Colonic mucosa (tissue), 4 donors: Measurements from ENCODE around the gene STAT5B. TPM values are rescaled to one million over a fixed set of nuclear protein-coding genes. Genes with fewer than 3 reads are reported as not detected.

Source experiments
- DNase-seq: peaks from one replicate; pipeline ENCODE4 v3.0.0-alpha.2; 2020
- H3K27ac ChIP-seq: fragments of 200-600 bp; one replicate; pipeline ENCODE4 v1.8.0; 2021
- H3K27me3 ChIP-seq: fragments of 200-600 bp; one replicate; pipeline ENCODE4 v1.8.0; 2021
- H3K36me3 ChIP-seq: fragments of 200-600 bp; one replicate; pipeline ENCODE4 v1.8.0; 2021
- H3K4me1 ChIP-seq: fragments of 200-600 bp; one replicate; pipeline ENCODE4 v1.8.0; 2021; ENCODE audit warnings: mild to moderate bottlenecking
- H3K4me3 ChIP-seq: fragments of 200-600 bp; one replicate; pipeline ENCODE4 v1.8.0; 2021
- H3K9ac ChIP-seq, 2 donors: one replicate each; pipeline ENCODE4 v1.7.0; 2013; ENCODE audit warnings: control low read depth in 2 of 2, low read depth in 2 of 2, low read length in 2 of 2
- H3K9me3 ChIP-seq: fragments of 200-600 bp; one replicate; pipeline ENCODE4 v1.8.0; 2021
- CTCF ChIP-seq: fragments of 200-600 bp; IDR thresholded peaks from one replicate; pipeline ENCODE4 v1.8.0; 2022; ENCODE audit warnings: antibody characterized with exemption, mild to moderate bottlenecking
- intact Hi-C: fragments of 100-400 bp; cut with DNase I; formaldehyde crosslinking; loops from one replicate; pipeline ENCODE4 v1.14.1; 2022
- total RNA-seq, 2 donors: library from RNA; stranded (reverse); fragmentation: NEBNext Ultra II Directional in 1 of 2; extraction: Animal tissue kit (Norgen Biotek cat#: 25700) in 1 of 2; gene quantifications; one replicate each; pipeline ENCODE4 v1.2.1, GENCODE V29; 2021
- donor health status: healthy.
- donor health status: DM: no; HTN: no; CAD: no.
- donor health status: DM: no; HTN: no; CAD: no.

STAT5B gene
- total RNA-seq, 2 donors from 2014 or later, result 29.3 to 38.4 TPM

GRCh38 chr17:42271006-42271778 lies 5.0 kb downstream of the STAT5B start:
- TF ChIP-seq CTCF, result no peak
- Histone ChIP-seq H3K36me3 (no peaks in the 10 kb centered on the region), H3K9ac (no peak overlapping the region), H3K27ac (no peak overlapping the region), H3K4me3 (no peak overlapping the region), H3K27me3 (no peaks in the 10 kb centered on the region), H3K9me3 (no peaks in the 10 kb centered on the region), H3K4me1 (peaks cover 7% of the 10 kb centered on the region)
- intact Hi-C loops, result no loop called here
- DNase-seq, result no peak

GRCh38 chr17:42270596-42270995 lies 5.6 kb downstream of the STAT5B start:
- no peak overlapping the region for H3K27ac ChIP-seq
- H3K36me3 ChIP-seq, result no peaks in the 10 kb centered on the region
- TF ChIP-seq CTCF, result no peak
- H3K9ac ChIP-seq, result no peak overlapping the region
- DNase-seq, result no peak
- H3K4me3 ChIP-seq, result no peak overlapping the region
- intact Hi-C loops, result no loop called here
- no peaks in the 10 kb centered on the region for H3K9me3 ChIP-seq
- peaks cover 7% of the 10 kb centered on the region for H3K4me1 ChIP-seq
- no peaks in the 10 kb centered on the region for H3K27me3 ChIP-seq

GRCh38 chr17:42270170-42270535 lies 6.0 kb downstream of the STAT5B start:
- Histone ChIP-seq H3K27ac (no peak overlapping the region), H3K9ac (no peak overlapping the region), H3K27me3 (no peaks in the 10 kb centered on the region), H3K36me3 (no peaks in the 10 kb centered on the region), H3K9me3 (no peaks in the 10 kb centered on the region), H3K4me1 (peaks cover 7% of the 10 kb centered on the region), H3K4me3 (no peak overlapping the region)
- DNase-seq, result no peak
- TF ChIP-seq CTCF, result no peak
- intact Hi-C loops, result no loop called here

GRCh38 chr17:42268236-42268635 lies 8.0 kb downstream of the STAT5B start:
- intact Hi-C loops, result no loop called here
- Histone ChIP-seq H3K9me3 (no peaks in the 10 kb centered on the region), H3K27me3 (no peaks in the 10 kb centered on the region), H3K27ac (no peak overlapping the region), H3K36me3 (no peaks in the 10 kb centered on the region), H3K4me1 (peaks cover under 1% of the 10 kb centered on the region), H3K4me3 (no peak overlapping the region), H3K9ac (no peak overlapping the region)
- TF ChIP-seq CTCF, result no peak
- DNase-seq, result no peak

GRCh38 chr17:42266918-42267766 lies 9.0 kb downstream of the STAT5B start:
- Histone ChIP-seq H3K9ac (no peak overlapping the region), H3K4me1 (no peaks in the 10 kb centered on the region), H3K36me3 (no peaks in the 10 kb centered on the region), H3K27me3 (no peaks in the 10 kb centered on the region), H3K27ac (no peak overlapping the region), H3K4me3 (no peak overlapping the region), H3K9me3 (no peaks in the 10 kb centered on the region)
- no peak for DNase-seq
- no peak for TF ChIP-seq CTCF
- intact Hi-C loops, result no loop called here
